ENCODE data around the gene MAP3K12. TPM values are rescaled to one million over a fixed set of nuclear protein-coding genes. Genes with fewer than 3 reads are reported as not detected.

Gene MAP3K12
- total and polyA plus RNA-seq, 2 of the 8 experiments (the other 6 are each of a cell fraction or from before 2014, with no cell fraction given), result 23.4 to 42.7 TPM

DNA sequence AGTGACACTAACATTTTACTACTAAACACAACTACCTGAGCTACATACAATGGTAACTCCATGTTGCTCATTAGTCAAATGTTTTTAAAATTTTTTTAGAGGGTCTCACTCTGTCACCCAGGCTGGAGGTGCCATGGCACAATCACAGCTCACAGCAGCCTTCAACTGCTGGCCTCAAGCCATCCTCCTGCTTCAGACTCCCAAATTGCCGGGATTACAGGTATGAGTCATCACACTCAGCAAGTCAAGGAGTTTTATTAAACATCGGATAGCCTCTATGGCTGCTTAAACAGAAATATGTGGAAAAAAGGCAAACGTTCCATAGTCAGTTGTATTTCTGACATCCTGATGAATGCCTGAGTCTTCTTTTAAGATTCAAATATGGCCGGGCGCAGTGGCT lies 19.1 kb upstream of the MAP3K12 start (continued):
- no peak for TF ChIP-seq POU5F1 (IDR thresholded peaks at IDR 0.05; ENCODE audit: low read depth, low read length)
- no peak for TF ChIP-seq TCF12 (IDR thresholded peaks at IDR 0.05; ENCODE audit: low read depth, low read length)
- no peak for TF ChIP-seq EZH2 (IDR thresholded peaks at IDR 0.05; ENCODE audit: low read depth, low read length, severe bottlenecking)
